Ishikawa (cell line): ENCODE data around the gene COL21A1.

Experiments
- CEBPB ChIP-seq: IDR thresholded peaks from 2 replicates; pipeline ENCODE4 v1.6.1; 2012
- CREB1 ChIP-seq: IDR thresholded peaks from 2 replicates; pipeline ENCODE4 v1.6.1; 2012; ENCODE audit warnings: low read depth
- EGR1 ChIP-seq: IDR thresholded peaks from 2 replicates; pipeline ENCODE4 v1.6.1; 2012
- EP300 ChIP-seq: IDR thresholded peaks from 2 replicates; pipeline ENCODE4 v1.6.1; 2012; ENCODE audit warnings: borderline replicate concordance
- FOXM1 ChIP-seq: IDR thresholded peaks from 2 replicates; pipeline ENCODE4 v1.6.1; 2012; ENCODE audit warnings: low read depth, borderline replicate concordance
- NFIC ChIP-seq: IDR thresholded peaks from 2 replicates; pipeline ENCODE4 v1.6.1; 2012
- RAD21 ChIP-seq: IDR thresholded peaks from 2 replicates; pipeline ENCODE4 v1.6.1; 2012; ENCODE audit warnings: low read depth
- TAF1 ChIP-seq: IDR thresholded peaks from 2 replicates; pipeline ENCODE4 v1.6.1; 2012; ENCODE audit warnings: low read depth, mild to moderate bottlenecking
- TCF12 ChIP-seq: IDR thresholded peaks from 2 replicates; pipeline ENCODE4 v1.6.1; 2012; ENCODE audit warnings: low read depth
- TEAD4 ChIP-seq: IDR thresholded peaks from 2 replicates; pipeline ENCODE4 v1.6.1; 2012
- YY1 ChIP-seq: IDR thresholded peaks from 2 replicates; pipeline ENCODE4 v1.6.1; 2012; ENCODE audit warnings: low read depth
- ZBTB7A ChIP-seq: IDR thresholded peaks from 2 replicates; pipeline ENCODE4 v1.6.1; 2012; ENCODE audit warnings: low read depth
- TF ChIP-seq, protein P1 (sequence below): IDR thresholded peaks from 2 replicates; pipeline ENCODE4 v1.6.1; 2012
- TF ChIP-seq, protein P2 (sequence below): IDR thresholded peaks from 2 replicates; pipeline ENCODE4 v1.6.1; 2012; ENCODE audit warnings: low read depth, mild to moderate bottlenecking
- TF ChIP-seq, protein P3 (sequence below): IDR thresholded peaks from 2 replicates; pipeline ENCODE4 v1.6.1; 2012

COL21A1 gene

DNA sequence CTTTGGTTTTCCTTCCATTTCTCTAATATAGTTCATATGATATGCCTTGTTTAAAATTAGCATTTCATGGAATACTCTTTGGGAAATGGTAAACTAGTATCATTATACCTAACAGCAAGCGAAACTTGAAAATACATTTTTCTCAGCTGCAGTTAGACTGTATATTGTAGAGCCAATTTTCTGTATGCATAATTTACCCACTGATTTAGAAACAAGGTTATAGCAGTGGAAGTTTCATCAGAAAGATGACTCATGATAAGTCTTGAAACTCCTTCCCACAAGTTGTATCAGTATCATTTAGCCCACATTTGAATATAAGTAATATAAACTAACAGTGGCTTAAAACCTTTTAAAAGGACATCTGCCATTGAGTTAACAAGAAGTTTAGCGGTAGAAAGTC is 207.2 kb downstream of the COL21A1 start:
- TF ChIP-seq TEAD4, result no peak
- TF ChIP-seq, protein P1, sequence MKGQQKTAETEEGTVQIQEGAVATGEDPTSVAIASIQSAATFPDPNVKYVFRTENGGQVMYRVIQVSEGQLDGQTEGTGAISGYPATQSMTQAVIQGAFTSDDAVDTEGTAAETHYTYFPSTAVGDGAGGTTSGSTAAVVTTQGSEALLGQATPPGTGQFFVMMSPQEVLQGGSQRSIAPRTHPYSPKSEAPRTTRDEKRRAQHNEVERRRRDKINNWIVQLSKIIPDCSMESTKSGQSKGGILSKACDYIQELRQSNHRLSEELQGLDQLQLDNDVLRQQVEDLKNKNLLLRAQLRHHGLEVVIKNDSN, result no peak
- TF ChIP-seq, protein P2, sequence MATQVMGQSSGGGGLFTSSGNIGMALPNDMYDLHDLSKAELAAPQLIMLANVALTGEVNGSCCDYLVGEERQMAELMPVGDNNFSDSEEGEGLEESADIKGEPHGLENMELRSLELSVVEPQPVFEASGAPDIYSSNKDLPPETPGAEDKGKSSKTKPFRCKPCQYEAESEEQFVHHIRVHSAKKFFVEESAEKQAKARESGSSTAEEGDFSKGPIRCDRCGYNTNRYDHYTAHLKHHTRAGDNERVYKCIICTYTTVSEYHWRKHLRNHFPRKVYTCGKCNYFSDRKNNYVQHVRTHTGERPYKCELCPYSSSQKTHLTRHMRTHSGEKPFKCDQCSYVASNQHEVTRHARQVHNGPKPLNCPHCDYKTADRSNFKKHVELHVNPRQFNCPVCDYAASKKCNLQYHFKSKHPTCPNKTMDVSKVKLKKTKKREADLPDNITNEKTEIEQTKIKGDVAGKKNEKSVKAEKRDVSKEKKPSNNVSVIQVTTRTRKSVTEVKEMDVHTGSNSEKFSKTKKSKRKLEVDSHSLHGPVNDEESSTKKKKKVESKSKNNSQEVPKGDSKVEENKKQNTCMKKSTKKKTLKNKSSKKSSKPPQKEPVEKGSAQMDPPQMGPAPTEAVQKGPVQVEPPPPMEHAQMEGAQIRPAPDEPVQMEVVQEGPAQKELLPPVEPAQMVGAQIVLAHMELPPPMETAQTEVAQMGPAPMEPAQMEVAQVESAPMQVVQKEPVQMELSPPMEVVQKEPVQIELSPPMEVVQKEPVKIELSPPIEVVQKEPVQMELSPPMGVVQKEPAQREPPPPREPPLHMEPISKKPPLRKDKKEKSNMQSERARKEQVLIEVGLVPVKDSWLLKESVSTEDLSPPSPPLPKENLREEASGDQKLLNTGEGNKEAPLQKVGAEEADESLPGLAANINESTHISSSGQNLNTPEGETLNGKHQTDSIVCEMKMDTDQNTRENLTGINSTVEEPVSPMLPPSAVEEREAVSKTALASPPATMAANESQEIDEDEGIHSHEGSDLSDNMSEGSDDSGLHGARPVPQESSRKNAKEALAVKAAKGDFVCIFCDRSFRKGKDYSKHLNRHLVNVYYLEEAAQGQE, result no peak
- no peak for TF ChIP-seq TCF12
- TF ChIP-seq CEBPB, result no peak
- TF ChIP-seq EP300, result no peak
- TF ChIP-seq YY1, result no peak
- no peak for TF ChIP-seq EGR1
- TF ChIP-seq RAD21, result no peak
- TF ChIP-seq CREB1, result no peak
- no peak for TF ChIP-seq FOXM1
- TF ChIP-seq TAF1, result no peak
- TF ChIP-seq ZBTB7A, result no peak
- no peak for TF ChIP-seq NFIC
- TF ChIP-seq, protein P3, sequence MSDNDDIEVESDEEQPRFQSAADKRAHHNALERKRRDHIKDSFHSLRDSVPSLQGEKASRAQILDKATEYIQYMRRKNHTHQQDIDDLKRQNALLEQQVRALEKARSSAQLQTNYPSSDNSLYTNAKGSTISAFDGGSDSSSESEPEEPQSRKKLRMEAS, result no peak

DNA sequence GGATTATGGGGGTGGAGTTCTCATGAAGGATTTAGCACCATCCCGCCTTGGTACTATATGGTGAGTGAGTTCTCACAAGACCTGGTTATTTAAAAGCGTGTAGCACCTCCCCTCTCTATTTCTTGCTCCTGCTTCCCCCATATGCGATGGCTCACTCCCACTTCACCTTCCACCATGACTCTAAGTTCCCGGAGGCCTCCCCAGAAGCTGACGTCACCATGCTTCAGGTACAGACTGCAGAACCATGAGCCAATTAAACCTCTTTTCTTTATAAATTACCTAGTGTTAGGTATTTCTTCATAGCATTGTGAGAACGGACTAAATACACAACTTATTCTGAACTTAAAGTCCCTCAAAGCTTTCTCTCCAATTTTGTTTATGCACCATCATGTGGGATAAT is 208.6 kb downstream of the COL21A1 start:
- TF ChIP-seq ZBTB7A (no peak), EP300 (no peak), TAF1 (no peak), FOXM1 (no peak), EGR1 (no peak), YY1 (no peak), TCF12 (no peak), TEAD4 (no peak), NFIC (no peak), CREB1 (no peak), CEBPB (no peak), RAD21 (no peak)
- TF ChIP-seq, protein P3, result no peak
- TF ChIP-seq, protein P2, result no peak
- TF ChIP-seq, protein P1, result no peak

DNA sequence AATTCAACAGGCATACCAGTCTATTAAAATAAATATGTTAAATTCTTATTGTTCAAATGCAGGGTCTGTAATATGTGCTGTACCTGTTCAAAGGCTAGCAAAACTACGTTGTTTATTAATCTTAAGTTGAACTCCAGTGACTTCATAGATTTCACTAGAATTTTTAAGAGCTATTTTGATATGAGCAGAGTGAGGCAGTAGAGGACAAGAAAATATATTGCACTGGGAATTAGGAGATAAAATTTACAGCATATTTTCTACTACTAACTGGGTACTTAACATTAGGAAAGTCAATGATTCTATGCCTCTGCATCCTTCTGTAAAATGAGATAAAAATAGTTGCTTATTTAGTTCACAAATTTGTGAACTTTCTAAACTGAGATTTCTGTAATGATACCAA is 209.8 kb downstream of the COL21A1 start:
- TF ChIP-seq CEBPB, result no peak
- no peak for TF ChIP-seq EP300
- no peak for TF ChIP-seq YY1

DNA sequence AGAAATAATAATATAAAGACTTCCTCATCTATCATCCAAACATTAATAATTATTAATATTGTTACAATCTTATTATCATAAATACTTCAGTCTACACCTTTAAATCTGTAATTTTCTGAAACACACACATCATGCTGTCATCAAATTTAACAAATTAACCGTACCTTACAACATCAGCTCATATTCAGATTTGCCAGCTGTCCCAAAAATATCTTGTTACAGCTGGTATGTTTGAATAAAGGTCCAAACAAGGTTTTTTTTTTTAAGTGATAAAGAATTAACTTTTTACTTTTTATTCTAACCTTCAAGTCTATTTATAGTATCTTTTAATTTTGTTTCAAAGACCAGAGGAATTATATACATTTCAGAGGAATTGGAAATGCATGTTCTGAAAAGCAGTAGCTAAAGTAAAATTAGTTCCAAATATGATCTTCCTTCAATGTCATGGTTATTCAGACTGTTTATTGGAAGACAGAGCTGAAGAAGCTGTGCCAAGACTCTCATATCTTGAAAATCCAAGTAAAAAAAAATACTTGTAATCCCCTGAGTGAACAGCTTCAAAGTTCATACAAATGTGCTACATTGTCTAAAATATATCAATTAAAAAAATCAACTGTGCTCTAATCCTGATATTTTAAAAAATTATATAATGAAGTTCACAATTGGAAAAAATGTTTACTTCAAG is 210.3 kb downstream of the COL21A1 start:
- TF ChIP-seq ZBTB7A (no peak), RAD21 (no peak), CREB1 (no peak)

DNA sequence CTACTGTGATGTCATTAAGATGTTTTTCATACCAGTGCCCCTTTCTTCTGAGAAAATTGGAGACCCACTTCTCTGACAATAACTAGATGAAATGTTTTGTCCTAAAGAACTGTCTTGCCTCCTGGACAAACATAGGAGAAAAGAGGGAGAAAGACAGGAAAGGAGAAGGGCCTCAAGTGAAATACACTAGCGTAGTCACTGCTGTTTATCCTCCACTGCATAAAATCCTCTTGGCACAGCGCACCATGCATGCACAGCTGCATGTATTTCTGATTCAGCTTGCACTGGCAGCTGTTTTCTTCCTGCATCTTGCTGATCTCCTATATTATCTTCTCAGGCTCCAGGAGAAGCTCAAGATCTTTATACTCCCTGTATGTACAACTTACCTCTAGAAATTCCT is 214.0 kb downstream of the COL21A1 start:
- TF ChIP-seq, protein P2, result no peak
- TF ChIP-seq NFIC, result no peak
- TF ChIP-seq, protein P3, result no peak
- TF ChIP-seq RAD21, result no peak
- TF ChIP-seq YY1, result no peak
- no peak for TF ChIP-seq CEBPB
